IMR-90 (cell line): Measurements from ENCODE around the gene HADH.

ENCODE experiments used
- CEBPB ChIP-seq: IDR thresholded peaks from 2 replicates; pipeline ENCODE4 v1.6.1; 2012; ENCODE audit warnings: low read depth, low read length, improper control_type of control experiment
- CHD1 ChIP-seq: IDR thresholded peaks from 2 replicates; pipeline ENCODE4 v1.6.1; 2012; ENCODE audit warnings: low read depth, low read length, improper control_type of control experiment
- FOS ChIP-seq: fragments of 150-350 bp; IDR thresholded peaks from 2 replicates; pipeline ENCODE4 v1.6.1; 2016; ENCODE audit warnings: low read depth, low read length
- MAFK ChIP-seq: IDR thresholded peaks from 2 replicates; pipeline ENCODE4 v1.6.1; 2012; ENCODE audit warnings: low read depth, low read length, improper control_type of control experiment
- MAZ ChIP-seq: IDR thresholded peaks from 2 replicates; pipeline ENCODE4 v1.6.1; 2012; ENCODE audit warnings: low read depth, mild to moderate bottlenecking, low read length, improper control_type of control experiment, moderate library complexity, borderline replicate concordance
- NFE2L2 ChIP-seq: fragments of 150-350 bp; IDR thresholded peaks from 2 replicates; pipeline ENCODE4 v1.6.1; 2016; ENCODE audit warnings: low read depth, mild to moderate bottlenecking, low read length
- POLR2A ChIP-seq: IDR thresholded peaks from 2 replicates; pipeline ENCODE4 v1.6.1; 2012; ENCODE audit warnings: mild to moderate bottlenecking, low read depth, low read length
- TF ChIP-seq, protein P1 (sequence below): conservative IDR thresholded peaks from 2 replicates; pipeline ENCODE4 v1.5.1; 2012; ENCODE audit warnings: mild to moderate bottlenecking, low read depth, low read length, improper control_type of control experiment

DNA sequence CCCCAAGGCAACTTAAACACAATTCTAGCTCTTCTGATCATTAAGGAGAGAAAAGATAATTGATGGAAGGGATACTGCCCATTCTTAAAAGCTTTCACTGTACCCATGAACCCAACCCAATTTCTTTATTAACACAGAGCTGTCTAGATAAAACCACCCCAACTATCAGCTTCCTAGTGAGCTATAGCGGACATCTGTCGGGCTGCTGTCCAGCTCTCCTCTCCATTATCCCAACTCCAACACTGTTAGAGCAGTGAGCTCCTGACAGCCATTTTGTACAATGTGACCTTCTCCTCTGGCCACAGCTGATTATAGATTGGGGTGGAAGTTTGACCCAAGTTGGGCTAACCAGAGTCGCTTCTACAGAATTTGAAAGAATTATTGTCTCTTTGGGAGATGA, 66.1 kb downstream of the HADH start:
- TF ChIP-seq, protein P1, sequence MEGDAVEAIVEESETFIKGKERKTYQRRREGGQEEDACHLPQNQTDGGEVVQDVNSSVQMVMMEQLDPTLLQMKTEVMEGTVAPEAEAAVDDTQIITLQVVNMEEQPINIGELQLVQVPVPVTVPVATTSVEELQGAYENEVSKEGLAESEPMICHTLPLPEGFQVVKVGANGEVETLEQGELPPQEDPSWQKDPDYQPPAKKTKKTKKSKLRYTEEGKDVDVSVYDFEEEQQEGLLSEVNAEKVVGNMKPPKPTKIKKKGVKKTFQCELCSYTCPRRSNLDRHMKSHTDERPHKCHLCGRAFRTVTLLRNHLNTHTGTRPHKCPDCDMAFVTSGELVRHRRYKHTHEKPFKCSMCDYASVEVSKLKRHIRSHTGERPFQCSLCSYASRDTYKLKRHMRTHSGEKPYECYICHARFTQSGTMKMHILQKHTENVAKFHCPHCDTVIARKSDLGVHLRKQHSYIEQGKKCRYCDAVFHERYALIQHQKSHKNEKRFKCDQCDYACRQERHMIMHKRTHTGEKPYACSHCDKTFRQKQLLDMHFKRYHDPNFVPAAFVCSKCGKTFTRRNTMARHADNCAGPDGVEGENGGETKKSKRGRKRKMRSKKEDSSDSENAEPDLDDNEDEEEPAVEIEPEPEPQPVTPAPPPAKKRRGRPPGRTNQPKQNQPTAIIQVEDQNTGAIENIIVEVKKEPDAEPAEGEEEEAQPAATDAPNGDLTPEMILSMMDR: no peak
- no peak for TF ChIP-seq MAFK
- TF ChIP-seq POLR2A: no peak
- no peak for TF ChIP-seq MAZ
- no peak for TF ChIP-seq FOS
- TF ChIP-seq CHD1: no peak
- no peak for TF ChIP-seq NFE2L2
- no peak for TF ChIP-seq CEBPB
